Measurements from ENCODE around the gene KIF4A.
"Not testable (repeated sequence)": the region's sequence is repeated elsewhere in the genome, so short reads cannot be mapped to it uniquely, and the experiment has no call there.

The KIF4A gene

DNA sequence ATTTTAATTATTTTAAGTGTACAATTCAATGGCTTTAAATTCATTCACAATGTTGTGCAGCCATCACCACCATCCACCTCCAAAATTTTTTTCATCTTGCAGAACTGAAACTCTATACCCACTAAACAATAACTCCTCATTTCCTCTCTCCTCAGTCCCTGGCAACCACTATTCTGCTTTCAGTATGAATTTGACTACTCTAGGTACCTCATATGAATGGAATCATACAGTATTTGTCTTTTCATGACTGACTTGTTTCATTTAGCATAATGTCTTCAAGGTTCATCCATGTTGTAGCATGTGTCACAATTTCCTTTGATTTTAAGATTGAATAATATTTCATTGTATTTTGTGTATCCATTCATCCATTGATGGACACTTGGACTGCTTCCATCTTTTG, 46.9 kb downstream of the KIF4A start:
- TF ChIP-seq ZNF274 (IDR thresholded peaks at IDR 0.05; ENCODE audit: low read depth, low read length): no peak
- H3K4me3 ChIP-seq (ENCODE audit: low read length): no peak overlapping the region

DNA sequence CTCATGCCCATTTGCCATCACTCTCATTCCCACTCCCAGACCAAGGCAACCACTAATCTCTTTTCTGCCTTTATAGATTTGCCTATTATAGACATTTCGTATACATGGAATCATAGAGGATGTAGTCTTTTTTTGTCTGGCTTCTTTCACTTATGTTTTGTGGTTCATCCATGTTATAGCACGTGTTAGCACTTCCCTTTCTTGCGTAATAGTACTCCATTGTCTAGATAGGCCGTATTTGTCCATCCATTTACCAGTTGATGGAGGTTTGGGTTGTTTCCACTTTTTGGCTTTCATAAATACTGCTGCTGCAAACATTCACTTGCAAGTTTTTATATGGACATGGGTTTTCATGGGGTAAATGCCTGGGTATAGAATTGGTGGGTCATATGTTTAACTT, 48.4 kb downstream of the KIF4A start:
- no peak overlapping the region for H3K4me3 ChIP-seq (ENCODE audit: low read length)
- no peak for TF ChIP-seq ZNF274 (IDR thresholded peaks at IDR 0.05; ENCODE audit: low read depth, low read length)

DNA sequence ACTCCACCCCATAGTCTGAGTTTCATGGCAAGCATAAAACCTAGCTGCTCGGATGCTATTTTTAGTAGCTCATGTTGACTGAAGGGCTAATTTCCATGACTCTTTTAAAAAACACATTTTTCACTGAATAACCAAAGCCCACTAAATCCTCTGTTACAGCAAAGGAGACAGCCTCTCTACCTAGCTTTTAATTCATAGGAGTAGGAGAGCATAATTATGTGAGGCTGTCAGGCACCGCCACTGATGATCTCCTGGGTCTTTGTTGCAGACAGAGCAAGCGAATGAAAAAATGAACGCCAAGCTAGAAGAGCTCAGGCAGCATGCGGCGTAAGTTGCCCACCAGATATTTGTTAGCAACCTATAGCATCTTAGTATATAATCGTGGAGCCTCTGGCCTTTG, 53.5 kb downstream of the KIF4A start:
- H3K4me3 ChIP-seq (ENCODE audit: low read length): no peak overlapping the region
- TF ChIP-seq ZNF274 (IDR thresholded peaks at IDR 0.05; ENCODE audit: low read depth, low read length): no peak

DNA sequence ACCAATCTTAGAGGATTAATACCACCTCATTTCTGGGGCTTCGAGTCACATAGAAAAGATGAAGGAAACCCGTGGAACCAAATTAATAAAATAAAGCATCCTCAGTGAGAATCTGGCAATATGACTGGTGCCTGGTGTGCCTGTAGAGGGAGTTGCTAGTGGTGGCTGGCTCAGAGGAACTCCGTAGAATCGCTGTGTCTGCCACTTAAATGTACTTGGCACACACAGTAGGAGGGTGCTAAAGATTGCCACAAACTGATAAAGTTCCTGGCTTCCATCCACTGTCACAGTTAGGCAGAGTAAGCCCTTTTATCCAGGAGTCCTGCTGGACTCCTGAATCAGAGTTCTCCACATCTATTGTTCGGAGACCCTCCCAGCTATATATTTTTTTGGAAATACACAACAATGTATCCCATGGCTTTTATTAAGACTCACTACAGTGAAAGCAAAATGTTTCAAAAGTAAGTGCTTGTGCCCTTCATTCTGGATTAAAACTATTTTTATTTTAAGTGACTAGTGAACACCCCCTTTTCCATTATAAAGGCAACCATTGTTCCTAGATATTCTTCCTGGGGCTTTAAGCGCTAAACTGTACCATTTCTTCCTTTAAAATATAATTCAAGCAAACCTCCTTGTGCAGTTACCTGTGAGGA, 56.6 kb downstream of the KIF4A start:
- TF ChIP-seq ZNF274 (IDR thresholded peaks at IDR 0.05; ENCODE audit: low read depth, low read length): no peak
- no peak overlapping the region for H3K4me3 ChIP-seq (ENCODE audit: low read length)

DNA sequence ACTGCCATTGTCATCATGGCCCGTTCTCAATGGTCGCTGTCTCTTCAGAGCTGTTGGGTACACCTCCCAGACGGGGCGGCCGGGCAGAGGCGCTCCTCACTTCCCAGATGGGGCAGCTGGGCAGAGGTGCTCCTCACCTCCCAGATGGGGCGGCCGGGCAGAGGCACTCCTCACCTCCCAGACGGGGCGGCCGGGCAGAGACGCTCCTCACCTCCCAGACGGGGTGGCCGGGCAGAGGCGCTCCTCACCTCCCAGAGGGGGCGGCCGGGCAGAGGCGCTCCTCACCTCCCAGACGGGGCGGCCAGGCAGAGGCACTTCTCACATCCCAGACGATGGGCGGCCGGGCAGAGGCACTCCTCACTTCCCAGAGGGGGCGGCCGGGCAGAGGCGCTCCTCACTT, 58.9 kb downstream of the KIF4A start:
- not testable (repeated sequence) for H3K4me3 ChIP-seq (ENCODE audit: low read length)

DNA sequence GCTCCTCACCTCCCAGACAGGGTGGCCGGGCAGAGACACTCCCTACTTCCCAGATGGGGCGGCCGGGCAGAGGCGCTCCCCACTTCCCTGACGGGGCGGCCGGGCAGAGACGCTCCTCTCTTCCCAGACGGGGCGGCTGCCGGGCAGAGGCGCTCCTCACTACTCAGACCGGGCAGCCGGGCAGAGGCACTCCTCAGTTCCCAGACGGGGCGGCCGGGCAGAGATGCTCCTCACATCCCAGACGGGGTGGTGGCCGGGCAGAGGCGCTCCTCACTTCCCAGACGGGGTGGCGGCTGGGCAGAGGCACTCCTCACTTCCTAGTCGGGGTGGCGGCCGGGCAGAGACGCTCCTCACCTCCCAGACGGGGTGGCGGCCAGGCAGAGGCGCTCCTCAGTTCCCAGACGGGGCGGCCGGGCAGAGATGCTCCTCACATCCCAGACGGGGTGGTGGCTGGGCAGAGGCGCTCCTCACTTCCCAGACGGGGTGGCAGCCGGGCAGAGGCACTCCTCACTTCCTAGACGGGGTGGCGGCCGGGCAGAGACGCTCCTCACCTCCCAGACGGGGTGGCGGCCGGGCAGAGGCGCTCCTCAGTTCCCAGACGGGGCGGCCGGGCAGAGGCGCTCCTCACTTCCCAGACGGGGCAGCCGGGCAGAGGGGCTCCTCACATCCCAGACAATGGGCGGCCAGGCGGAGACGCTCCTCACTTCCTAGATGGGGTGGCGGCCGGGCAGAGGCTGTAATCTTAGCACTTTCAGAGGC, 59.6 kb downstream of the KIF4A start:
- not testable (repeated sequence) for H3K4me3 ChIP-seq (ENCODE audit: low read length)

DNA sequence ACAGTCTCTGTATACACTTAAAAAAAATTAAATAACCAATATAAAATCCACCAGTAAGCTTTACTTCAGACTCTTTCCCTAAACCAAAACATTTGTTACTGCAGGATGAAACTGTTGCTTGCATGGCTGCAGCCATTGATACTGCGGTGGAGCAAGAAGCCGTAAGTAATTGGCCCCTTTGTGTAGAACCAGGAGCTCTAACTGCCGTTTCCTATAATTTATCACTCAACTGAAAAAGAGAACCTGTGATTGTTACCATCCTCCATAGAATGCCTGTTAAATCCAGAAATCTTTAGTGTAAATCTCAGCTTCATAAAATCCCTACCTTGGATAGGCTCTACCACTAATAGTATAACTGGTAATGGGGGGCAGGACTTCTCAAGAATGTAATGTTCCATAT, 62.6 kb downstream of the KIF4A start:
- H3K4me3 ChIP-seq (ENCODE audit: low read length): no peak overlapping the region
- TF ChIP-seq ZNF274 (IDR thresholded peaks at IDR 0.05; ENCODE audit: low read depth, low read length): no peak

DNA sequence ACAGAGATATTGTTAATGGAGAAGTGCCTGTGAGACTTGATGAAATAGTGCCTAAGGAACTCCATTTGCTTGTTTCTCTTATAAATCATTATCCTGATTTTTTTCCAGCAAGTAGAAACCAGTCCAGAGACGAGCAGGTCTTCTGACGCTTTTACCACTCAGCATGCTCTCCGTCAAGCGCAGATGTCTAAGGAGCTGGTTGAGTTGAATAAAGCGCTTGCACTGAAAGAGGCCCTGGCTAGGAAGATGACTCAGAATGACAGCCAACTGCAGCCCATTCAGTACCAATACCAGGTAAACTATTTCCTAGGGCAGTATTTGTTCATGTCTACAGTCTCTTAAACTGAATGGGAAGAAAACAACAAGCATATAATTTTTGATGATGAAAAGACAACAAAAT, 63.6 kb downstream of the KIF4A start:
- no peak overlapping the region for H3K4me3 ChIP-seq (ENCODE audit: low read length)
- TF ChIP-seq ZNF274 (IDR thresholded peaks at IDR 0.05; ENCODE audit: low read depth, low read length): no peak

DNA sequence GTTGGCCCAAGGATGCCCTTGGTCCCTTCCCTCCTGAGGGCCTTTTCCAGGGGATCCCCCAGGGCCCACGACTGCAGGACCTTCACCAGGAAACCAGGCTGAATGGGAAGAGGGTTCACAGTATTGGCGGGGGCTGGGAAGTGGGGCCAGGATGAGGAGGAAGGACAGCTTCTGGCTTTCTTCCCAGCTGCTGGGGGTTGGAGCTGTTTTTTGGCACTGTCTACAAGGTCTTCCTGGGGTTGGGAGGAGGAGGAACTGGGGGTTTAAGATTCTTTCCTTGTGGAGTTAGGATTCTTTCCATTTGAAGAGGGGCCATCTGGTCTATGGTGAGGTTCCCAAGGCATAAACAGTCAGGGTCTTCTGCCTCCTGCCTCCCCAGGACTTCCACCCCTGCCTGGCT, 64.8 kb downstream of the KIF4A start:
- no peak overlapping the region for H3K4me3 ChIP-seq (ENCODE audit: low read length)
- no peak for TF ChIP-seq ZNF274 (IDR thresholded peaks at IDR 0.05; ENCODE audit: low read depth, low read length)

DNA sequence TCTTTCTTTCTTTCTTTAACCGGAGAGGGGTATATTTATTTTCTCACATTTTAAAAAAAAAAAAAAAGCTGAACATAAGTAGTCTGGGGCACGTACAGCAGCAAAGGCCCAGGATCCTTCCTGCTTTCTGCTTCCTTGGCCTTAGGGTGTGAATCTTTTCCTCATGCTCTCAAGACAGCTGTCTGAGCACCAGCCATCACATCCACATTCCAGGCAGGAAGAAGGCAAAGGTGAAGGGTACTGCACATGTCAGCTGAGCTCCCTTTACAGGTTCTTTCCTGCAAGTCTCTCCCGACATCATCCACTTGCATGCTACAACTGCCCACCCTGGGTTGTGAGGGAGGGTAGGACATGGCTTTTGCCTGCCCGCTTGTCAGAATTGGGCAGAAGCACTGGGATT, 69.6 kb downstream of the KIF4A start:
- no peak for TF ChIP-seq ZNF274 (IDR thresholded peaks at IDR 0.05; ENCODE audit: low read depth, low read length)
- H3K4me3 ChIP-seq (ENCODE audit: low read length): no peak overlapping the region

DNA sequence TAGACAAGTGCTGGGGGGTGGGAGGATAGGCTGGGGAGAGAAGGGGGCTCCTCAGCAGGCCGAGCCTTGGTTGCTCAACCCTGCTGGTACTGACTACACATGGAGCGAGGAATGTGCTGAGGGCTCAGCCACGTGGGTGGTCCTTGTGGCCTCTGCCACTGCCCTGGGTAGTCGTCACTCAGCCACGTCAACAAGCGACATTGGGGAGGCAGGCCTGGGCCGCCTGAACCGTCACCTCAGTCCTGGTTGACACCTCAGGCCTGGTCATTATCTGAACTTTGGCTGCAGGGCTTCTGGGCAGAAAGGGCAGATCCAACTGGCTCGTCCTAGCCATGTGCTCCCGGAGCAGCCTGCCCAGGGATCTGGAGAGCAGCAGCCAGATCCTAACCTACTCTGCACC, 70.5 kb downstream of the KIF4A start:
- H3K4me3 ChIP-seq (ENCODE audit: low read length): no peak overlapping the region
- no peak for TF ChIP-seq ZNF274 (IDR thresholded peaks at IDR 0.05; ENCODE audit: low read depth, low read length)

DNA sequence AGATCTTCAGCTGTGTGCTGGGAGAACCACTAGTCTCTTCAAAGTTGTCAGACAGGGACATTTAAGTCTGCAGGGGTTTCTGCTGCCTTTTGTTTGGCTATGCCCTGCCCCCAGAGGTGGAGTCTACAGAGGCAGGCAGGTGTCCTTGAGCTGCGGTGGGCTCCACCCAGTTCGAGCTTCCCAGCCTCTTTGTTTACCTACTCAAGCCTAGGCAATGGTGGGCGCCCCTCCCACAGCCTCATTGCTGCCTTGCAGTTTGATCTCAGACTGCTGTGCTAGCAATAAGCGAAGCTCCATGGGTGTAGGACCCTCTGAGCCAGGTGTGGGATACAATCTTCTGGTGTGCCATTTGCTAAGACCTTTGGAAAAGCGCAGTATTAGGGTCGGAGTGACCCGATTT, 78.8 kb downstream of the KIF4A start:
- not testable (repeated sequence) for H3K4me3 ChIP-seq (ENCODE audit: low read length)

DNA sequence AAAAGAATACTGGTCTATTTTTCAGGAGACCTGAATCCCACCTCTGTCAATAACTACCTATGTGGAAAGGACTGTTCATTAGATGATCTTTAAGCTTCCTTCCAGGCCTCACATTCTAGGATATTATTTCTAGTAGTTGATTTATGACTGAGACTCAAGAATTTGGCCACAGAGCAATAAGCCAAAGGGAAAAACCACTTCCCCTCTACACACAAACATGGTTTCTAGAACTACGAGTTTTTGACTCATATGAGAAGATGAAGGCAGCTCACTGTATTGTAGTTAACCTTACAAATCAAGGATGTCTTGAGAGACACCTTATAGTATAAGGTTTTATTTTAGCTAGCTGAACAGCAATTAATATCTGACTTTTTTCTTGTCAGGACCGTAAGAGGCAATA, 96.3 kb downstream of the KIF4A start:
- TF ChIP-seq ZNF274 (IDR thresholded peaks at IDR 0.05; ENCODE audit: low read depth, low read length): no peak
- H3K4me3 ChIP-seq (ENCODE audit: low read length): no peak overlapping the region

DNA sequence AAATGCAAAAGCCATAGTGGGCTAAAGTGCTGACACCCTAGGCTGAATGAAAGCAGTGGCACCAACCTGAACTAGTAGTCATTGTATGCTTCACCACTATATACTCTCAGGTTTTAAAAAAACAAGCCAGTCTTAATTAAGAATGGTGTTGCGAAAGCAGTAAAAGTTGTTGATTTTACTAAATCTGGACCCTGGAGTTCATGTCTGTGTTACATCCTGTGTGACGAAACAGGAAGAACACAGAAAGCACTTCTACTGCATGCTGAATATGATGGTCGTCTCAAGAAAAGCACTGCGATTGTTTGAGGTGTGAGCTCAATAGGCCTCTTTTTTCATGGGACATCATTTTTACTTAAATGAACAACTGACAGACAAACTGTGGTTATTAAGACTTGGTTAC, 109.0 kb downstream of the KIF4A start:
- TF ChIP-seq ZNF274 (IDR thresholded peaks at IDR 0.05; ENCODE audit: low read depth, low read length): no peak

DNA sequence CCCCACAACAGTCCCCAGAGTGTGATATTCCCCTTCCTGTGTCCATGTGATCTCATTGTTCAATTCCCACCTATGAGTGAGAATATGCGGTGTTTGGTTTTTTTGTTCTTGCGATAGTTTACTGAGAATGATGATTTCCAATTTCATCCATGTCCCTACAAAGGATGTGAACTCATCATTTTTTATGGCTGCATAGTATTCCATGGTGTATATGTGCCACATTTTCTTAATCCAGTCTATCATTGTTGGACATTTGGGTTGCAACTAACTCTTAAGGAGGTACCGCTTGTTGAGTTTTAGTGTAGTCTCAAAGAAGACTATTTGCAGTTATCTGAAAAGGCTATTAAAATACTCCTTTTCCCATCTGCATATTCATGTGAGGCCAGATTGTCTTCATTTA, 110.3 kb downstream of the KIF4A start:
- H3K4me3 ChIP-seq (ENCODE audit: low read length): not testable (repeated sequence)

More for the DNA sequence above, 109.0 kb downstream of the KIF4A start:
- no peak overlapping the region for H3K4me3 ChIP-seq (ENCODE audit: low read length)

DNA sequence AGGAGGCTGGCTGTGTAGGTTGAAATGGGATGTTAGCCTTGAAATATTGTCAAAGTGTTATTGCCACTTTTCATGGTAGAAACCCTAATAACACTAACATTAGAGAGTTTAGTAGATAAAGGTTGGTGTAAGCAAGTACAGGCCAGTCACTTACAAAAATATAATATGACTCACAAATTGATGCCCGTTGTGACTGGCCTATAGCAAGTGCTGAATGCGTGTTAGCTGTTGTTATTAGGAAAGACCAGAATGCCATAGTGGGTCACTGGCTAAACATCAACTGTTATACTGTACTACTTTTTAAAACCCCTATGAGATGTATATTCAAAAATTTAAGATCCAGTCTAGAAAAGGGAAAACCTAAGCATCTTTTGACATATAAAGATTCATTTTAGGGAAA, 112.8 kb downstream of the KIF4A start:
- TF ChIP-seq ZNF274 (IDR thresholded peaks at IDR 0.05; ENCODE audit: low read depth, low read length): no peak

More for the DNA sequence above, 112.8 kb downstream of the KIF4A start:
- H3K4me3 ChIP-seq (ENCODE audit: low read length): no peak overlapping the region

Measured in GM08714 (cell line).